GM19238 (cell line): ENCODE data around the gene PGBD5.

Experiments
- DNase-seq: peaks from one replicate; pipeline ENCODE4 v3.0.0; 2011; ENCODE audit warnings: low spot score; ENCODE audit not compliant: insufficient read length

Gene PGBD5

DNA sequence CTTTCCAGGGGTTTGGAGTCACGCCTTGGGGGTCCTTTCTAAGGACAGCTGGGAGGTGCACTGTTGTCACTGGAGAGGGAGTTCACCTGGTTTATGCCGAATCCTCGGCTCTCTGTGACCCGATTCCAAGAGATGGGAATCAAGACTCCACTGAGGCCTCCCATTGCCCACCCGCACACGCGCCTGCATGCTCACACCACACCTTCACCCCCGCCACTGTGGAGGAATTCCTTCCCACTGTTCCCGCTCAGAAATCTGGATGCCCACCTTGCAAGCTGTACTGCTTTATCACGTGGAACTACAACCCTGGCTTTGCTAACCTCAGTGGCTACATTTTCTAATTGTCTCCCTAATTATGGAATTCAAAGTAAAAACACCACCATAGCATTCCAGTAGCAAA, 29.2 kb downstream of the PGBD5 start:
- no peak for DNase-seq

DNA sequence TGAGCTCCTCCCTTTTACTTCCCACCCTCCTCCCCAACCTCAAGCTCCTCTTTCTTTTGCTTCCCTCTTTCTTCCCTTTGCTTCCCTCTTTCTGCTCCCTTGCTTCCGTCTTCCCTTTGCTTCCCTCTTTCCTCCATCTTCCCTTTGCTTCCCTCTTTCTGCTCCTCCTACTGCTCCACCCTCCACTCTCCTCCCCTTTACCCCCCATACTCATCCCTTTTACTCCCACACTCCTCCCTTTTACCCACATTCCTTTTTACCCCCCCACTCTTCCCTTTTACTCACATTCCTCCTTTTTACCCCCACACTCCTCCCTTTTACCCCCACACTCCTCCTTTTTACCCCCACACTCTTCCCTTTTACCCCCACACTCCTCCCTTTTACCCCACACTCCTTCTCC, 30.2 kb downstream of the PGBD5 start:
- DNase-seq, result no peak

DNA sequence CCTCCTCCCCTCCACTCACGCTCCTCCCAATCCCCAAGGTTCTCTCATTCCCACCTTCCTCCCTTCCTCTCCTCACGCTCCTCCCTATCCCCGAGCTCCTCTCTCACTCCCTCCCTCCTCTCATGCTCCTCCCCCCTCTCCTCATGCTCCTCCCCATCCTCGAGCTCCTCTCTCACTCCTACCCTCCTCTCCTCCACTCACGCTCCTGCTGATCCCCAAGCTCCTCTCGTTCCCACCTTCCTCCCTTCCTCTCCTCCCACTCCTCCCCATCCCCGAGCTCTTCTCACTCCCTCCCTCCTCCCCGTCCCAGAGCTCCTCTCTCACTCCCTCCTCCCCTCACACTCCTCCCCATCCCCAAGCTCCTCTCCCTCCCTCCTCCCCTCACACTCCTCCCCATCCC, 31.4 kb downstream of the PGBD5 start:
- no peak for DNase-seq

DNA sequence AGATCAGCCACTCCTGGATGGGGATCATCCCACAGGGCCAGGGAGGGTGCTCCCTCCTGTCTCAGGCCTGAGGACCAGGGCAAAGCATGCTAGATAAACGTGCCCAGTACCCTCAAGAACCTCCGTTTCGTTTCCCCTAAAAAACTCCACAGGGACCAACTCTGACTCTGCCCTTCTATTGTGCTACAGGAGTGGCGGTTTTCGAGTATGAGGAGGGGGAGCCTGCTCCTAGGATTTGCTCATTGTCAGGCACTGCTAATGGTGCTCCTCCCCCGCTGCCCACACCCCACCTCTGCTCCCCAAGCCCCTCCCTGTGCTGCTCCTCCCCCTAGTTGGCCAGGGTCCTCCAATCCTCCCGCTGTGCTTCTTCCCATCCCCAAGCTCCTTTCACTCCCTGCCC, 32.0 kb downstream of the PGBD5 start:
- no peak for DNase-seq

DNA sequence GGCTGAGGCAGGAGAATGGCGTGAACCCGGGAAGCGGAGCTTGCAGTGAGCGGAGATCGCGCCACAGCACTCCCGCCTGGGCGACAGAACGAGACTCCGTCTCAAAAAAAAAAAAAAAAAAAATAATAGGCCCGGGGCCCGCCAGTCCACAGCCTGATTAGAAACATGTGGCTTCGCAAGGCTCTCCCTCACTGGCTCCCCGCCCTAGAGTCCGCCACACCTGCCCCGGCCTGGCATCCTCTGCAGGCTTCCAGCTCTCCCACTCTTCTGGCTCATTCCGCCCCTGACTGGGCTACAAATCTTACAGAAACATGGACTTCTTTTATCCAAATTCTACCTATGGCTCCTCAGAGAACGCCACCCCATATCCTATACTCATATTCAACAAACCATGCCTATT, 32.4 kb downstream of the PGBD5 start:
- DNase-seq, result no peak

DNA sequence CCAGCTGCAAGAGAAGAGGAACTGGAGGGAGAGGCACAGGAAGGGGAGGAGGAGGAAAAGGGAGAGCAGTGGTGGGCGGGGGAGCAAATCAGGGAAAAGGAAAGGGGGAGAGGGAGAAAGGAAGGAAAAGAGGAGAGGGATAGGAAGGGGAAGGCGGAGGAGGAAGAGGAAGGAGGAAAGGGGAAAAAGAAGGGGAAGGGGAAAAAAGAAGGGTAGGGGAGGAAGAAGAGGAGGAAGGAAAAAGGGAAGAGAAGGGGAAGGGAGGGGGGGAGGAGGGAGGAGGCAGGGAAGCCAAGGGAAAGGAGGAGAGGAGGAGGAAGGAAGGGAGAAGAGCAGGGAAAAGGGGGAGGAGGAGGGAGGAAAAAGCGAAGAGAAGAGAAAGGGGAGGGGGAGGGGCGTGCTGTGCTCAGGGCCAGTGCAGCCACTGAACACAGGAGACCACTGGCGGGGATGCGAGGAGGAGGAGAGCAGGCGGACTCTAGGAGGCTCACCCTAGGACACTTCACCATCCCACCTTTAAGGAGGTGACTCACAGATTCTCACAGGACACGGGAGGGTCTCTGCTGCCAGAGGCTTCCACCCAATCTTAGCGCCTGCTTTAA, 33.1 kb downstream of the PGBD5 start:
- no peak for DNase-seq

DNA sequence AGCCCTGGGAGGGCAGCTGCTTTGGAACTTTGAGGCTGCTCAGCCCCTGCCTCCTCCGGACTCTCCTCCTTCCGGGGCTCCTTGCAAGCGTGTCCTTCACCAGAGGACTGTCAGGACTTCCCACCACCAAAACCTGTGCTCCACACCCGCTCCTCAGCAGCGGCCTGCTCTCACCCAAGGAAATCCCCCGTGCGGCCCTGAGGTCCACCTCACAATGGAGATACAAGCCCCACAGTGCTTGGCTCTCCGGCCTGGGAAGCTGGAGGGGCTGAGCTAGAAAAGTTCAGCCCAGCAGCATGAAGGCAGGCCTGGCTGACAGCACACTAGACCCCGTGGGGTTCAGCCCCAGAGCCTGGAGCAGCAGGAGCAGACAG, 33.6 kb downstream of the PGBD5 start:
- DNase-seq, result no peak

DNA sequence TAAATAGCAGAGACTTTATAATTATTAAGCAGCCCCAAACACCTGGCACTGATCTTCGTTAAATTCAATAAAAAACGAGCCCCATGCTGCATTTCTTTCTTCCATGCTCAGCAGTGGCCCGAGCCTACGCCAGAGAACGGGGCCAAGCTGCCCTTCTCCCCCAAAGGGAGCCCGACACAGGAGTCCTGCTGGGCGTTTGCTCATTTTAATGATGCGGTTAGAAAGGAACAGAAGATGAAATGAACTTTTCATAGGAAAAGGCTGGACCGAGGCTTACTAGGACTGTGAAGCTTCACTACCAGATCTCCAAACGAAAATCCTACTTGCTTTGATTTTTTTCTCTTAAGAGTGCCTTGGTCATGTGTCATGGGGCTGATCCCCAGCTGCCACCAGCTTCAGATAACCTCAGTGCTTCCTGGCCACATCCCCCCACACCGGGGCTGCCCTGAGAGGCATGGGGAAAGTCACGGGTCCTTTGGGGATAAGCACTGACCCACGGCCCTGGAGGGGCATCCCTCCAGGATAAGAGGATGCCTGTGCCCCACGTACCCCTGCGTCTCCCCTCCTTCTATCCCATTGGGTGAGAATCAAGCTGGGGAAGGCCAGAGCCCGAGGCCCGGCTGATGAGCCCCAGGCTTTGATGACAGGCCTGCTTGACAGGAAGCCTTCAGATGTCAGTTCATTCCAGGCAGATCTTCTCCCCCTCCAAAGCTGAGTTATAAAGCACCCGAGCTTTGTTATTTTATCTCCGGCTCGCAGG, 34.2 kb downstream of the PGBD5 start:
- no peak for DNase-seq

DNA sequence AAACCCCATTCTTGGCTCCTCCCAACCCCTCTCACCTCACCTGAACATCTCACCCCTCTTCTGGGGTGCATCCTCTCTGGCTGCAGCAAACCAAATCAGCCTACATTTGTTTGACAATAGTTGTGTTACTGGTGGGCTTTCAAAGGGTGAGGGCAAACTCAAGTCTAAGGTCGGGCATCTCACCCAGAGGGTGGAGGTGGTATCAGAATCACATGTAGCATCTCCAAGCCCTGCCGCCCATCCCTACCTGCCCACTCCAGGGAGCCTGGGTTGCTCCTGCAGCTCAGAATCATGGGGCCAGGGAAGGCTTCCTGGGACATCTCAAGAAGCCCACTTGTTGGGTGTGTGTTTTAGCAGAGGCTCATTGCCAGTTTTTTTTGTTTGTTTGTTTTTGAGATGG, 35.8 kb downstream of the PGBD5 start:
- no peak for DNase-seq

DNA sequence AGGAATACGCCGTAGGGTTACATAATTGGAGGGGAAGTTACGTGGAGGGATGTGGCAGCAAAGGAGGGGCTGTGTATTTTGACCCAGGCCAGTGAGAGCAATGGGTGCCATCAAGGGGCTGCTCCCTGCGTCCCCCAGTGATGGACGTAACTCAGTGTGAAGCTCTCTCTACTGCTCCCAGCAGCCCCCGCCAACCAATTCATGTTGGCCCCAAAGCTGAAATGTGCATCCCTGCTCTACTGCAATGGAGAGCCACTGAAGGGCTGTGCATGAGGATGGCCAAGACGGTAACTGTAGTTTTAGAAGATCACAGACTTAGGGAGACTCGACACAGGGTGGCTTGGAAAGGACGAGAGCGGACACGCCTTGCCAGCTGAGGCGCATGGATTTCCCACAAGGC, 38.3 kb downstream of the PGBD5 start:
- no peak for DNase-seq

DNA sequence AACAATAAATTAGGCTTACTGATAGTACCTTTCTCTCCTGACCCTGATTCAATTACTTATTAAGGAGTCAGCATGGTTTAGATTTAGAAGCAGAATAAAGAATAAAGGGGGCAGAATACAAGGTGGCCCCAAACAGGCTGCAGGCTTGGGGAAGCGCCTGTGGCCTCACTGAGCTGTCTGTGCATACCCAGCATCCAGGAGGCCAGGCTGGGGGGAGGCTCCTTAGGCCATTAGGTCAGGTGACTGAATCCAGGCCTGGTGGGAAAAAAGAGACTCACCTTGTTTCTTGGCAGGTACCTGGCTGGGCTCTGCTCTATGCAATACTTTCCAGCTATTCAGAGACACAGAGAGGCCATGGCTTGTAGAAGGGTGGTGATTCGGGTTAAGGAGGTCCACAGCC, 38.8 kb downstream of the PGBD5 start:
- DNase-seq, result no peak

DNA sequence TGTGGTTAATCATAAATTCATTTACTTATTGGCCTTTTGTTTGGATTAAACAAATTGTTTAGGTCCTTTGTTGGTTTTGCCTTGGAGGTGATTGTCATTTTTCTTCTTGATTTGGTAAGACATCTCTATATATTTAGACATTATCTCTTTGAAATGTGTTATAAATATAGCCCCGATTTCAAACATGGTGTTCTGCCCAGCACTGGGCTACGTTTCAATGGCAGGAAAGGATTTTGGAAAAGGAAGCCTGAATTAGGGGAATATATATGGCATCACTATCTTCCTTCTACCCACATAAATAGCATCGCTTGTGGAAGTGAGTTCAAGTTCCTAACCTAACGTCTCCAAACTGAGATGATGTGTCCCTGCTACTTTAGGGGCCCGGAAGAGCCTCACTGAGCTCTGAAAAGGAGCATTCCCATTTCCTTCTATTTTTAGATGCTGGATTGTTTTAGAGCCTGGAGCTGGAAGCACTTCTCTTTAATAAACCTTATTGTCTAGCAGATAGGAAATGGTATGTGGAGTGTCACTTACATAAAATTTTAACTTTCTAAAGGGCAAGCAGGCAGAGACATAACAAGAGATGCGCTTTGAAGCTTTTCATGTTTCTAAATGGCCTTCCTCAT, 39.4 kb downstream of the PGBD5 start:
- no peak for DNase-seq

DNA sequence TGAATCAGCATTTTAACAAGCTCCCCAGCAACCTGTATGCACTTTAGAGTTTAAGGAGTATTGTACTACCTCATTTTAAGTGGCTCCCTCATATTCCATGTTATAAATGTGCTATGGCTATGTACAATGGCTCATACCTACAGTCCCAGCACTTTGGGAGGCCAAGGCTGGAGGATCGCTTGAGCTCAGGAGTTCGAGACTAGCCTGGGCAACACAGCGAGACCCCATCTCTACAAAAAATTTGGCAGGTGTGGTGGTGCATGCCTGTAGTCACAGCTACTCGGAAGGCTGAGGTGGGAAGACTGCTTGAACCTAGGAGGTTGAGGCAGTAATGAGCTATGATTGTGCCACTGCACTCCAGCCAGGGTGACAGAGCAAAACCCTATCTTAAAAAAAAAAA, 40.2 kb downstream of the PGBD5 start:
- DNase-seq, result no peak

DNA sequence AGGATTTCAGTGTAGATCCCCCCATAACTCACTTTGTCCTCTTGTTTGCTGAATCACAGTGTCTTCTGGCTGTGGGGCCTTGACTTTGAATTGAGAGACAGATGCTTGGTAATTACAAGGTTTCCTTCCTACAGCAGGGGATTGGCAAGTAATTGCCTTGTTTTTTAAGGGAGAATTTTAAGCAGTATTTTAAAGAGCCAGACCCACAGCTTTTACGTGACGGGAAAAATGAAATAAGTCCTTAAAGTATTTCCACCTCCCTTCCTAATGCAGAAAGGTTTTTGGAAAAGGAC, 41.0 kb downstream of the PGBD5 start:
- no peak for DNase-seq

DNA sequence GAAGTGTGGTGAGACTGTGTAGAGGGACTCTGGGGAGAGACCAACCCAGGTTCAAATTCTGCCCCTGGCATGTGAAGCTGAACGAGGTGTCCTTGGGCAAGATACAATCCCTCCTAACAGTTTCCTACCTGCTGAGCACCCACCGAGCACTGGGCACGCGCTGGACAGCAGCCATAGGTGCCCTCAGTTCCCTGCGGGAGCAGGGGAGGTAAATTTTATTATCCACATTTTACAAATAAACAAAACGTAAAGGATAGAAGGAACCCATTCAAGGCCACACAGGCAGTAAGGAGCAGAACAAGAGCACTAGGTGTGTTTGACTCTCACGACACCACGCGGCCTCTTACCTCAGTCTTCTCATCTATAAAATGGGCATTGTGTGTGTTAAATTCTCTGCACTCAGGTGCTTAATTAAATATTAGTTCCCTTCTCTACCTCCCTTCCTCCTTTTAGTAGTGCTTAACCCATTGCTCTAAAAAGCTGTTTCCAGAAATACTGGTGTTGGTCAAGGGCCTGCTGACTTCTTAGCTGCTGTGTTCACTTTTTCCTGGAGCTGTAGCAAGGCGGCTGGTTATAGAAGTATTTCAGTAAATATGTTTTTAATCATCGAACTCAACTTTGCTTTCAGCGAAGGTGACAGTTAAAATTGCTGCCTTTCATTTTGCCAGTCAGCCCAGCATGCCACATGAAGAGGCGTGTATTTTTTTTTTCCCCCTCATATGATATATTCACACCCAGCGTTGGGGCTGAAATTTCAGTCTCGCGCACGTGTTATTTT, 41.6 kb downstream of the PGBD5 start:
- DNase-seq, result no peak

DNA sequence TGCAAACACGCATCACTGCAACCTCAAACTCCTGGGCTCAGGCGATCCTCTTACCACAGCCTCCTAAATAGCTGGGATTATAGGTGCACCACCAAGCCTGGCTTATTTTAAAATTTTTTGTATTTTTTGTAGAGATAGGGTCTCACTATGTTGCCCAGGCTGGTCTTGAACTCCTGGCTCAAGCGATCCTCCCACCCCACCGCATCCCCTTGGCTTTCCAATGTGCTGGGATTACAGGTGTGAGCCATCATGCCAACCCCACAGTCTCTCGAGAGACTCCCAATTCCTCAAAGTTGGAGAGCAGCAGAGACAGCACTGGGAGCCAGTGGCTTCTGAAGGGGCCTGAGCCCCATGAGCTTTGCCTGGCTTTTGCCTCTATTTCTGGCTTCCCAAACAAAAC, 42.7 kb downstream of the PGBD5 start:
- DNase-seq, result no peak

DNA sequence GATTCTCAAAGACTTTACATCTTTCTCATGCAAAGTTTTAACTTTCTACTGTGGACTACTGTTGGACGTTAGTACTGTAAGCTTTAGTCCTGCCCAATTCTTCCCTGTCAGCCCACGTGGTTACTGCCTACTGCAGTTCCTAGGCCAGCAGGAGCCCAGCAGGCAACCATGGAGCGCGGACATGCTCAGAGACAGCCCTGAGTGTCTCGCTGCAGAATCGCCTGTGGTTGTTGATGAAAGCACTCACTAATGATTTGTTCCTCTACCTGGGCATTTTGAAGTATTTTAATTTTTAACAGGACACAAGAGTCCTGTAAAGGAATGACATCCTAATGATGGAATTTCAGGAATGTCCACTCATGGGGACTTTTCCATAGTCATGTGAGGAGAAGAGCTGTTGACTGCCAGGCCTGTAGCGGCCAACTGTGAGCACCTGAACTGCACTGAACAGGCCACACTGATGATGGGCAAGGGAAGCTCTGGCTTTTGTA, 44.1 kb downstream of the PGBD5 start:
- DNase-seq, result no peak

DNA sequence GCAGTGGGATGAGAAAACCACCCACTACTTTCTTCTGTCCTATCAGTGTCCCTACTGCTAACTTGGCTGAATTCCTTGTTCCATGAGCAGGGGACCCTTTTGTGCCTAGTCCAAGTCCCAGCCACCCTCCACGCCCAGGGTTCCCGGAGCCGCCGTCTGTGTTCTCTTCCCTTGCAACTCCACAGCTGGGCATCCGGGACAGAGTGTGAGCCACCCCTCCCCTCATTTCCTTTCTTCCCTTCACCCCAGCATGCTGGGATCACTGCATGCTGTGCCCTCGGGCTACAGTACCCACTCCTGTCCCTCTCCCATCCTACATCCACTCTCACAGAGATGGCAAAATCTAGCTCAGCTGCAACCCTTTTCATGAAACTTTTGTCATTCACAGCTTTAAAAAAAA, 44.5 kb downstream of the PGBD5 start:
- DNase-seq, result no peak

DNA sequence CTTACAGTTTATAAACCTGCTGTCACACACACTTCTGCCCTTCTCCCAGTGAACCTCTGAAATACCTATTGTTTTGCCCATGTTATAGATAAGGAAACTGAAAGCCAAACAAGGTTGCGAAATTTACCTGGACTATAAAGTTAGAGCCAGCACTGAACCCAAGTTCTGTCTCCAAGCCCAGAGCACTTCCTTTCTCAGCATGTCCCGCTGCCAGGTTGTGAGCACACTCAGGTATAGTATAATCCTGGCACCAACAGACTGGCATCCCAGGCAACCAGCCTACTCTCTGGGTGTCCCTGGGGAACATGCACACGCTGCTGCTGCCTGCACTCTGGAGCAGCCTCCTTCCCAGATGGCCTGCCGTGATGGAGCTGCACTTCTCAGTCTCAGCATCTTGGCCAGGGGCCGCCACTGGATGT, 45.1 kb downstream of the PGBD5 start:
- DNase-seq, result no peak

DNA sequence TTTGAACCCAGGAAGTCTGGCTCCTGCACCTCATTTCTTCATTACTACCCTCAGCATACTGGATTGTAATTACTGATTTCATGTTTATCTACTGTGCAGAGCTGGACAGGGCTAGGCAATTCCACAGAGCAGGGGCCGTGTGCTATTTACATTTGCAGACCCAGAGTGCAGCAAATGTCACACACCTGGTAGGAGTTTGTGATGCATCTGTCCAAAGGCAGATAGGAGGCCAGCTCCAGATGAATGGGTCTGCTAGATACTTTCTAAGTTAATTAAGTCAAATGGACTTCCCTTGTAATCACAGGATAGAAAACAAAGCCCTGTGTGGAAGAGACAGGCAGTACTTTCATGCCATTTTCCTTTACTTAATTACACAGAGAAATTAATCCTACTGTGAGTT, 46.2 kb downstream of the PGBD5 start:
- no peak for DNase-seq

DNA sequence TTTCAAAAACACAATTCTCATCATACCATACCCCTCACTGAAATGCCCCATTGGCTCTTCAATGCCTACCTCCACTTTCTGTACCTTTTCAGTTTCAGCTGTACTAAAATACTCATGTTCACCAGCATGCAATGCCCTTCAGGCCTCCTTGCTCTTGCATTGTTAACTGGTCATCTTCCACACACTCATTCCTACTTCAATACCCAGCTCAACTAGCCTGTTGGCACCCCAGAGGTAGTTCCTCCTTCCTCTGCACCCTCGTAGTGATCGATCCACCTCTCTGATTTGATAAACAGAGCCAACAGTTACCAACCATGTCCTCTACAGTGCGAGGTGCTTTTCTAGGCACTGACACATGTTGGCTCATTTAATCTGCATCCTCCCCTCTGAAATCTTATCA, 46.7 kb downstream of the PGBD5 start:
- DNase-seq, result no peak

DNA sequence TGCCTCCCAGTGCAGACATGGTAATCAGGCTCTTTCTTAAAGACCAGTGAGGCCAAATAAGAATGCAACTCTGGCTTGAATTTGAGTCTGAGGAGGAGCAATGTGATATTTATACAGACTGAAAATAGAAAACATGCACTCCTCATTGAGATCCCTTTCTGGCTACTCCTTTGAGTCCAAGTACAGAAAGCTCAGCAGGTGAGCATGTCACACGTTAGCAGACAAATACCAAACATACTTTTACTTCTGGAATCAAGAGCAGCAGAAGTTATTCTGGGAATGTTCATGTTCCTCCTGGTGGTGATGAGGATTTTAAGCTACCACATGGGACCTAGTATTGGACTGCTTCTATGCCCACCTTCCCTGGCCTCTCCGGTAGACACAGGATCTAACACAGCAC, 48.3 kb downstream of the PGBD5 start:
- no peak for DNase-seq
